ENCODE results near the gene AFF1.
"Not testable (repeated sequence)": the region's sequence is repeated elsewhere in the genome, so short reads cannot be mapped to it uniquely, and the experiment has no call there.

AFF1 gene

DNA sequence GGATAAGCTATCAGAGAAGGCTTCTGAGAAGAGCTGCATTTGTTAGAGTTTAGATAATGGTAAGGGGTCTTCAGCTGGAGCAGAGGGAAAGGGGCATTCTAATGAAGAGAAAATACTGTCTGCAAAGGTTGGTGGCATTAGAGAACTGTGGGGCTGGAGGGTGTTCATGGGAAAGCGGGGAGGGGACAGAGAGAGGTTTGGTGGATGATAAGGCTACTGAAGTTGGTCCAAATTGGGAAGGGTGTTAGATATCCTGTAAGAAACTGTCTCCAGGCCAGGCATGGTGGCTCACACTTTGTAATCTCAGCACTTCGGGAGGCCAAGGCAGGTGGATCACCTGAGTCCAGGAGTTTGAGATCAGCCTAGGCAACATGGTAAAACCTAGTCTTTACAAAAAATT, 59.9 kb downstream of the AFF1 start:
- no CpG with 5 or more reads among the region's 2 CpGs for WGBS, 2 donors (ENCODE audit: extremely low coverage in 2 of 2, insufficient read length in 2 of 2, insufficient replicate concordance in 1 of 2)
- H3K9ac ChIP-seq (ENCODE audit: low read depth, low read length, poor library complexity): no peak overlapping the region
- H3K27ac ChIP-seq (replicated peaks; ENCODE audit: low read length): no peak overlapping the region
- H3K4me1 ChIP-seq (ENCODE audit: control insufficient read depth in 2 of 2, insufficient read depth in 1 of 2, low read depth in 1 of 2, low read length in 2 of 2): peaks cover 0 to 2% of the 10 kb centered on the region in 2 donors
- no peak overlapping the region for H2BK12ac ChIP-seq (ENCODE audit: low read length)
- H2BK15ac ChIP-seq (ENCODE audit: low read length): no peak overlapping the region
- H3K36me3 ChIP-seq (replicated peaks in 1 of 2; ENCODE audit: control insufficient read depth in 2 of 2, insufficient read depth in 2 of 2, low read length in 2 of 2): no peaks in the 10 kb centered on the region
- H3K4ac ChIP-seq (ENCODE audit: low read length): no peak overlapping the region
- H3K9me3 ChIP-seq (replicated peaks in 1 of 2; ENCODE audit: control insufficient read depth in 2 of 2, insufficient read depth in 1 of 2, low read depth in 1 of 2, low read length in 2 of 2): peaks cover 0 to 2% of the 10 kb centered on the region in 2 donors
- H3K79me1 ChIP-seq (ENCODE audit: low read depth, low read length): no peaks in the 10 kb centered on the region
- DNase-seq (ENCODE audit: low spot score): no peak
- H3K14ac ChIP-seq (ENCODE audit: low read length): no peak overlapping the region
- H3K18ac ChIP-seq (ENCODE audit: low read length): no peak overlapping the region
- peak overlapping the region; percentile 66 for H2AK5ac ChIP-seq (ENCODE audit: low read depth, low read length)
- H2BK120ac ChIP-seq (ENCODE audit: low read depth, low read length): no peak overlapping the region
- no peak overlapping the region for H3K4me2 ChIP-seq (ENCODE audit: insufficient read depth, low read length, poor library complexity, severe bottlenecking)
- no peak overlapping the region for H4K91ac ChIP-seq (ENCODE audit: low read depth, low read length, poor library complexity)
- no peaks in the 10 kb centered on the region for H3K27me3 ChIP-seq (ENCODE audit: control insufficient read depth in 3 of 3, insufficient read depth in 3 of 3, low read depth in 1 of 3, low read length in 3 of 3)
- H3K23ac ChIP-seq (ENCODE audit: low read depth, low read length, poor library complexity): no peak overlapping the region
- no peak overlapping the region for H3K4me3 ChIP-seq (ENCODE audit: low read length in 2 of 2)
- H2AFZ ChIP-seq (ENCODE audit: low read length): no peak overlapping the region
- H2BK5ac ChIP-seq (ENCODE audit: low read length): no peak overlapping the region
- no peak overlapping the region for H4K8ac ChIP-seq (ENCODE audit: low read depth, low read length)

DNA sequence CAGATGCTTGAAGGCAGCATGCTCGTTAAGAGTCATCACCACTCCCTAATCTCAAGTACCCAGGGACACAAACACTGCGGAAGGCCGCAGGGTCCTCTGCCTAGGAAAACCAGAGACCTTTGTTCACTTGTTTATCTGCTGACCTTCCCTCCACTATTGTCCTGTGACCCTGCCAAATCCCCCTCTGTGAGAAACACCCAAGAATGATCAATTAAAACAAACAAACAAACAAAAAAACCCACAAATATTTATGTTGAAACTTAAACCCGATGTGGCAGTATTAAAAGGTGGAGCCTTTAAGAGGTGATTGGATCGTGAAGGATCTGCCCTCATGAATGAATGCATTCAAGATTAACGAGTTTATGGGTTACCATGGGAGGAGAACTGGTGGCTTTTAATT, 61.7 kb downstream of the AFF1 start:
- not testable (repeated sequence) for H4K91ac ChIP-seq (ENCODE audit: low read depth, low read length, poor library complexity); H3K27me3 ChIP-seq (ENCODE audit: control insufficient read depth in 3 of 3, insufficient read depth in 3 of 3, low read depth in 1 of 3, low read length in 3 of 3); H3K14ac ChIP-seq (ENCODE audit: low read length); DNase-seq (ENCODE audit: low spot score); H3K36me3 ChIP-seq (replicated peaks in 1 of 2; ENCODE audit: control insufficient read depth in 2 of 2, insufficient read depth in 2 of 2, low read length in 2 of 2); H3K27ac ChIP-seq (replicated peaks; ENCODE audit: low read length); H3K9me3 ChIP-seq (replicated peaks in 1 of 2; ENCODE audit: control insufficient read depth in 2 of 2, insufficient read depth in 1 of 2, low read depth in 1 of 2, low read length in 2 of 2); H3K4me2 ChIP-seq (ENCODE audit: insufficient read depth, low read length, poor library complexity, severe bottlenecking); H3K23ac ChIP-seq (ENCODE audit: low read depth, low read length, poor library complexity); H4K8ac ChIP-seq (ENCODE audit: low read depth, low read length); H3K4me3 ChIP-seq (ENCODE audit: low read length in 2 of 2); H3K79me1 ChIP-seq (ENCODE audit: low read depth, low read length); H3K4me1 ChIP-seq (ENCODE audit: control insufficient read depth in 2 of 2, insufficient read depth in 1 of 2, low read depth in 1 of 2, low read length in 2 of 2); H2BK5ac ChIP-seq (ENCODE audit: low read length); H3K4ac ChIP-seq (ENCODE audit: low read length); H2BK15ac ChIP-seq (ENCODE audit: low read length); H2AFZ ChIP-seq (ENCODE audit: low read length); H2AK5ac ChIP-seq (ENCODE audit: low read depth, low read length); H2BK12ac ChIP-seq (ENCODE audit: low read length); H3K18ac ChIP-seq (ENCODE audit: low read length); H3K9ac ChIP-seq (ENCODE audit: low read depth, low read length, poor library complexity); H2BK120ac ChIP-seq (ENCODE audit: low read depth, low read length)
- no CpG with 5 or more reads among the region's 6 CpGs for WGBS, 2 donors (ENCODE audit: extremely low coverage in 2 of 2, insufficient read length in 2 of 2, insufficient replicate concordance in 1 of 2)

DNA sequence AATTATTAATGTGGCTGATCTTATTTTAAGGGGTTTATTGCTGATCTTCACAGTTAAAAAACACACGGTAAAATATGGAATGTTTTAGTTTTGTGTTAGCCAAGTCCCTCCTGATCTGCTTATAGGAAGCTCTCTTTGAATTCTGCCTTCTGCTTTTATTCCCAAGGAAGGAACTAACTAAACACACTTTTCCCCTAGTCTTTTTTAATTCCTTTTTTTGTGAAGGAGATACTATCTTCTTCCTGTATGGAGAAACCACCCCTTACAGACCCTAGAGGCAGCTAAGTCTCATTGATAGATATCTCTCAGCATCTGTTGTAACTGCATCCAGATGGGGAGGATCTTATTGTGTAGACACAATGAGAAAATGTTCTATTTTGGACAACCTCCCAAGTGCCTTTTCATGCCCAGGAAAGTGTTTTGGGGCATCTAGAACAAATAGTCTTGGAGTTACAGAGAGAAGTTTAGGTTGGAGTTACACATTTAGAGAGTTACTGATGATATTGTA, 64.4 kb downstream of the AFF1 start:
- Histone ChIP-seq H3K4ac (ENCODE audit: low read length) (no peak overlapping the region), H3K14ac (ENCODE audit: low read length) (no peak overlapping the region), H3K79me1 (ENCODE audit: low read depth, low read length) (no peaks in the 10 kb centered on the region), H2BK120ac (ENCODE audit: low read depth, low read length) (no peak overlapping the region), H2BK15ac (ENCODE audit: low read length) (no peak overlapping the region), H4K8ac (ENCODE audit: low read depth, low read length) (no peak overlapping the region), H3K4me3 (ENCODE audit: low read length in 2 of 2) (no peak overlapping the region), H2AFZ (ENCODE audit: low read length) (no peak overlapping the region), H3K9ac (ENCODE audit: low read depth, low read length, poor library complexity) (no peak overlapping the region), H3K27ac (replicated peaks; ENCODE audit: low read length) (no peak overlapping the region), H3K9me3 (replicated peaks in 1 of 2; ENCODE audit: control insufficient read depth in 2 of 2, insufficient read depth in 1 of 2, low read depth in 1 of 2, low read length in 2 of 2) (peaks cover 0 to 2% of the 10 kb centered on the region in 2 donors), H2BK12ac (ENCODE audit: low read length) (no peak overlapping the region), H3K4me1 (ENCODE audit: control insufficient read depth in 2 of 2, insufficient read depth in 1 of 2, low read depth in 1 of 2, low read length in 2 of 2) (peaks cover 3 to 12% of the 10 kb centered on the region in 2 donors), H2BK5ac (ENCODE audit: low read length) (no peak overlapping the region), H3K36me3 (replicated peaks in 1 of 2; ENCODE audit: control insufficient read depth in 2 of 2, insufficient read depth in 2 of 2, low read length in 2 of 2) (no peaks in the 10 kb centered on the region), H3K23ac (ENCODE audit: low read depth, low read length, poor library complexity) (no peak overlapping the region), H3K4me2 (ENCODE audit: insufficient read depth, low read length, poor library complexity, severe bottlenecking) (no peak overlapping the region), H2AK5ac (ENCODE audit: low read depth, low read length) (no peak overlapping the region), H3K27me3 (ENCODE audit: control insufficient read depth in 3 of 3, insufficient read depth in 3 of 3, low read depth in 1 of 3, low read length in 3 of 3) (no peaks in the 10 kb centered on the region), H4K91ac (ENCODE audit: low read depth, low read length, poor library complexity) (no peak overlapping the region), H3K18ac (ENCODE audit: low read length) (no peak overlapping the region)
- no CpG with 5 or more reads among the region's 1 CpG for WGBS, 2 donors (ENCODE audit: extremely low coverage in 2 of 2, insufficient read length in 2 of 2, insufficient replicate concordance in 1 of 2)
- no peak for DNase-seq (ENCODE audit: low spot score)

DNA sequence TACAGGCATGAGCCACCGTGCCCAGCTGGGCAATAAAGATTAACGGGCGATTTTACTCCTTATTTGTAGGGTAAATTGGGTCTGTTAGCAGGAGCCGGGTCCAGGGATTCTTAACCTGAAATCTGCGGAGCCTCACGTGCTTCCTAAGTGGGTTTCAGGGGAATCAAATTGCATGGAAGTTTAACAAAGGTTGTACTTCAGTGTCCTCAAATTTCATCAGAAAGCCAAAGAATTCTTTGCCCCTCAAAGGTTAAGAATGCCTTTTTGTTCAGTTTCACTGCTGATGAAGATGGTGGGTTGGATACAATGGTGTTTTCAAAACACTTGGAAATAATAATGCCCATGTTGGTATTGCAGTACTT, 67.9 kb downstream of the AFF1 start:
- Histone ChIP-seq H2BK120ac (ENCODE audit: low read depth, low read length) (no peak overlapping the region), H3K9ac (ENCODE audit: low read depth, low read length, poor library complexity) (no peak overlapping the region), H3K4me1 (ENCODE audit: control insufficient read depth in 2 of 2, insufficient read depth in 1 of 2, low read depth in 1 of 2, low read length in 2 of 2) (peaks cover 10 to 19% of the 10 kb centered on the region in 2 donors), H3K9me3 (replicated peaks in 1 of 2; ENCODE audit: control insufficient read depth in 2 of 2, insufficient read depth in 1 of 2, low read depth in 1 of 2, low read length in 2 of 2) (no peaks in the 10 kb centered on the region), H2BK15ac (ENCODE audit: low read length) (no peak overlapping the region), H2BK12ac (ENCODE audit: low read length) (no peak overlapping the region), H3K23ac (ENCODE audit: low read depth, low read length, poor library complexity) (no peak overlapping the region), H3K18ac (ENCODE audit: low read length) (peak overlapping the region; percentile 71), H3K79me1 (ENCODE audit: low read depth, low read length) (no peaks in the 10 kb centered on the region), H4K91ac (ENCODE audit: low read depth, low read length, poor library complexity) (no peak overlapping the region), H3K27me3 (ENCODE audit: control insufficient read depth in 3 of 3, insufficient read depth in 3 of 3, low read depth in 1 of 3, low read length in 3 of 3) (no peaks in the 10 kb centered on the region), H4K8ac (ENCODE audit: low read depth, low read length) (no peak overlapping the region), H3K14ac (ENCODE audit: low read length) (no peak overlapping the region), H3K36me3 (replicated peaks in 1 of 2; ENCODE audit: control insufficient read depth in 2 of 2, insufficient read depth in 2 of 2, low read length in 2 of 2) (no peaks in the 10 kb centered on the region), H3K27ac (replicated peaks; ENCODE audit: low read length) (peak overlapping the region; percentile 82), H3K4ac (ENCODE audit: low read length) (no peak overlapping the region), H2AK5ac (ENCODE audit: low read depth, low read length) (no peak overlapping the region), H2AFZ (ENCODE audit: low read length) (no peak overlapping the region), H3K4me3 (ENCODE audit: low read length in 2 of 2) (no peak overlapping the region), H2BK5ac (ENCODE audit: low read length) (no peak overlapping the region), H3K4me2 (ENCODE audit: insufficient read depth, low read length, poor library complexity, severe bottlenecking) (no peak overlapping the region)
- no CpG with 5 or more reads among the region's 6 CpGs for WGBS, 2 donors (ENCODE audit: extremely low coverage in 2 of 2, insufficient read length in 2 of 2, insufficient replicate concordance in 1 of 2)
- peak; percentile 30 for DNase-seq (ENCODE audit: low spot score)
